HG02610 (cell line): Measurements from ENCODE around the gene CNOT4.
A peak's percentile ranks its signal among the peaks of the same experiment; 100 is the strongest.
"Not testable (repeated sequence)": the region's sequence is repeated elsewhere in the genome, so short reads cannot be mapped to it uniquely, and the experiment has no call there.

Experiments
- ATAC-seq: cut with Tn5 transposase; IDR thresholded peaks from one replicate; pipeline ENCODE4 v1.9.1; 2021; ENCODE audit warnings: mild to moderate bottlenecking, moderate library complexity; ENCODE audit not compliant: unreplicated experiment

The CNOT4 gene

GRCh38 chr7:135366843-135367508 lies 142.9 kb downstream of the CNOT4 start:
- ATAC-seq = no peak

GRCh38 chr7:135365721-135366120 lies 144.2 kb downstream of the CNOT4 start:
- ATAC-seq = no peak

DNA sequence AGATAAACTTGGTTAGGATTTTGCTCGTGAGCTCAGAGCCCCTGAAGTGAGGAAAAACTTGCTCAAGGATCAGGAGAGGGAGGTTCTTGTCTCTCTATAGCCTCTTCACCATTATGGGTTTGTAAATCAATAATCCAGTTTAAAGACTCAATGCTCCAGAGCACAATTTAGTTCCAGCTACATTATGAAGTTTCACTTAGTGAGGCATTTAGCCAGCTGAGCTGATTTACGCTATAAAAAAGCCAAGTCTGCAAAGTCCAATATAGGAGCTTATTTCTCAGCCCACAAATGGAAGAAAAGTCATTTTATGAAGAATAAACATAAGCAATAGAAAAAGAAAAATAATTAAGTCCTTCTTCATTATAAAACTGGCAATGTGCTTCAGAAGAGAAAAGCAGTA lies 145.7 kb downstream of the CNOT4 start:
- ATAC-seq = no peak

GRCh38 chr7:135362871-135363270 lies 147.0 kb downstream of the CNOT4 start:
- no peak for ATAC-seq

DNA sequence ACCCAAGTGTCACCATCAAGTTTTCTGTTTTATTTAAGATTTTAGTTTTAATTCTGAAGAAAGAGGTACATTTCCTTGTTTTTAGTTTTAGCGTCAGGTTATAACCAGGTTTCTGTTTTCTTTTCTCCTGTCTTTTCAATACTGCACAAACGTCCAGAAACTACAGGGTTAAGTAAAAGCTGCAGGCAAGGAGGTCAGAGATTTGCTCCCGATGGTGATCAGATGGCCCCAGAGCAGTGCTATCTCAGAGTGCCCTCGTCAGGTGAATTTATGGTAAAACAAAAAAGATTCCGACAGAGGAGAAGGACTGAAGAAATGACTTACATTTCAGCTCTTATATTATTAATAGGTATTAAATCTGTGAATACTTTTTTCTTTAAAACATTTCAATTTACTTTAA lies 148.1 kb downstream of the CNOT4 start:
- no peak for ATAC-seq

- ATAC-seq = no peak
Measured at GRCh38 chr7:135359615-135360014, 150.3 kb downstream of the CNOT4 start.

DNA sequence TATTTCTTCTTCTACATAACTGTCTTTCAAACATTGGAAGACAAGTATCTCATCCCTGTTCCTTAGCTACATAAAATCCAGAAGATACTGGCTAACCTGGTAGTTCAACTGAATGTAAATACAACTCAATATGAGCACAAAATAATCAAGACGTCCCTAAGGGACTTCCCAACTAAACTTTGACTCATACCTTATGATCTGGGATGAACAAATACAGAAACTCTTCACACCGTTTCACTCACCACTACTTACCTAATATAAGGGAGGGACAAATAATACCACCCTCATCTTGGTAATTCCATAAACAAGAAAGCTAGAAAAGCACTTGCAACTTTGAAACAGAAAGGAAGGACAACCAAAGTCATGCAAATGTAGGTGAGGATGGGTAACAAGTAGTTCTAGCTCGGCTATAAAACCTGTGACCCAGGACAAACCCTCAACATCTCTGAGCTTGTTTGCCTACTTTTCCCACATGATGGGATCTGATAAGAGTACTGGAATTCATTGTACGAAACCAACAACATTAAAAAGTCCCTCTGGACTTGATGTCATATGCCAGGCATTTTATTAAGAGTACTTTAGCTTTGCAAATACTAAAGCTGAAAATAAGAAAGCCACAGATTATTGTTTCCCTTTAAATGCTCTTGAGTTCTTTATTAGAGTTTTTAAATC lies 154.4 kb downstream of the CNOT4 start:
- peak; percentile 81 for ATAC-seq

- ATAC-seq = no peak
Measured at GRCh38 chr7:135353832-135354231, 156.1 kb downstream of the CNOT4 start.

GRCh38 chr7:135352285-135352684 lies 157.6 kb downstream of the CNOT4 start:
- no peak for ATAC-seq

GRCh38 chr7:135351070-135351469 lies 158.8 kb downstream of the CNOT4 start:
- not testable (repeated sequence) for ATAC-seq

- ATAC-seq = no peak
Measured at GRCh38 chr7:135349746-135350145, 160.2 kb downstream of the CNOT4 start.

DNA sequence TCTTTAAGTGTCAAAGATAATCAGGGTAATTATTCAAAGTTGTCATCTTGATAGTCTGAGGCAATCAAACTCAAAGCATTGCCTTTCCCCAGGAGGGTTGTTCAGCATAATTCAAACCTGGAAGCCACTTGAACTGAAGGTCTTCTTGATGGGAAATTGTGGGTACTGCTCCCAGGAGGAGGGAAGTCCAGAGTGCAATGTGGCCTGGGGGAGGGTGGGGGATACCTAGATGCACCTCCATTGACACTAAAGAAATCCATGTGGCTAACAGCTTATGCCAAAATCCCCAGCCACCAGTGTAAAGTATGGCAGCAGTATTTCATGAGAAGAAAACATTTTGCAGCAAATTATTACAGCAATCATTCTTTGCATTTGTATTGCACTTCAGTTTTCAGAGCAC lies 161.4 kb downstream of the CNOT4 start:
- ATAC-seq = no peak

DNA sequence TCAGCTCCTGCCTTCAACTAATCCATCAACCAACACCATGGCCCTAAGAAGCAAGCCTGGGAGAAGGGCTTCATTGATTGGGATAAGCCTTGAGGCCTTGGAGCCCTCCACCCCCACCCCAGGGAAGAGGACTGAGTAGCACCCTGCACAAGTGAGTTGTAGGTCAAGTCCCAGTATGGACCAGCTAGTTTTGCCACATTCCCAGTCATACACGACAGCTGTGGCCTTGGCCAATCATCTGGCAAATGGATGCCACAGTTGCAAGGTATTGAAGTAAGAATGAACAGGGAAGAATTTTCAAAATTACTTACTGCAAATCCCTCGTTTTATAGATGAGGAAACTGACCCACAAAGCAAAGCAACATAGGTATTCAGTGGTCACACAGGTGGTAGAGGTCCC lies 166.5 kb downstream of the CNOT4 start:
- ATAC-seq = no peak

GRCh38 chr7:135342887-135343286 lies 167.0 kb downstream of the CNOT4 start:
- no peak for ATAC-seq

DNA sequence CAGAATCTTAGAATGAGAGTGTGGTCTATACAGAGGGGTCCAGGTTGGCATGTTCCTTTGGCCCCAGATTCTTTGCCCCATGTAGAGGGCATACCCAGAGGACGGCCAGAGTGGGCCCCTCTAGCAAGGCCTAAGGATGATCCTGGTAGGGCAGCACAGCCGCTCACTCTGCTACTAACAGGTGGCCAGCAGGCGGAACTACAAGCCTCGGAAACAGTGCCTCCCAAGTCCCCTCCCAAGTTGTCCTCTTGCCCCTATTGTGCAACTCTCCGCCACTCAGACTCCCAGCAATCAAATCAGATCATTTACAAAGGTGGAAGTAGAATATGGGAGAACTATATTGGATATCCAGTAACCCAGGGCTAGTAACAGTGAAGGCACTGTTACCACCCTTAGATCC lies 168.9 kb downstream of the CNOT4 start:
- ATAC-seq = no peak

DNA sequence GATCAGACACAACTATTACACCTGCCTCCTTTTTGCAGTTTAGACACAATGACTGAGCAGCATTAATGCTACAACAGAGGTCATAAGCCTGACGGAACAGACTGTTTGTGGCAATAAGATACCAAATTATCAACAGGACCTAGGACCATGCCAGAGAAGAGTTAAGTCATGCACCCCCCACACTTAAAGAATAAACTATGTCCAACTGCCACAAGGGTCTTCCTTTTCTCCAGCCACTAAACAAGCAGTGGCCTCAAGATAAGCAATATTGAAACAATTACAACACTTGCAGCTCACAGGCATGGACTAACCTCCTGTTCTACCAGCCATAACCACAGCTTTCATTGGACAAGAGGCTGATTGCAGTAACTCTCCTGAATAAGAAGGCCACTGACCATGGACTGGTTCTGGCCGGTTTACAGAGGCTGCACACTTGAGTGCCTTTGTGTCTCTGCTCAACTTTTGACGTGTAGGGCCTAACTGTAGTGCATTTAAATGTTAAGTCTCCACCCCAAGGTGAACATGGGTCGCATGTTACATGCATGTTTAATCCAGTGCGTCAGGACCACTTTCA lies 171.8 kb downstream of the CNOT4 start:
- ATAC-seq = no peak

DNA sequence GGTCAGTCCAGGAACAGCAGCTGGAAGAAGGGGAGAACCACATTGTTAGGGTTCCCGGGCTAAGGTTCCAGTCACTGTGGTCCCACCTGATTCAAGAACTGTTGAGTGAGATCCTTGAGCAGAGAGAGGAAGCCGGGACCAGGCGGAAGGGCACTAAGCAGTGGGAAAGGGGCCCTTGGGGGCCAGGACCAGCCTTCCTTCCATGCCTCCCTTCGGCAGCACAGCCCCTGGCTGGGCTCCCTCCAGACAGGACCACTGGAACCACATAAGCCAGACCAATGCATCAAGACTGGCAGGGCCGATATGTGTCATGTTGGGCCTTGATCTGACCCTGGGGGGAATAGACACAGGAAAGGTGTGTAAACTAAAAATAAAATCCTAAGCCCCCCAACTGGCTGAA lies 172.4 kb downstream of the CNOT4 start:
- ATAC-seq = no peak

DNA sequence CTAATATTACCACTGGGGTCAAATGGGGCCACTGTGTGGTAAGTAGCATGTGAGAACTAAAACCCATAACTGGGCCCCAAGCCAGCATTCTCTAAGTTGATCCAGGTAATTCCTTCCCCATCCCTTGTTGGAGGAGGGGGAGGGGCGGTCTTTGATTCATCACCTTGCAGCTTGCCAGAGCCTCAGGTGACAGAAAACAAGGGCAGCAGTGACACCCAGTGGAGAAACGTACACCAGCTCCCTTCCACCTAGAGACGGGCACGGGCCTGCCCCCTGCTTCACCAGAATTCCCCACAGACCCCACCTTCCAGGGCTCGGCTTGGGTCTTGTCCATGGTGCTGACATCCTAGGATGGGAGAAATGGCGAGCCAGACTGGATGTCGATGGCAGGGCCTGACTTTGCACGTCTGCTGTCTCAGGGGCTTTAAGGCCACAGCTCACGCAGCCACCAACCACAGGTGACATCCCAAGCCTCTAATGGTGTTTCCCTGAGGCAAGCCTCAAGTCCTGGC lies 174.2 kb downstream of the CNOT4 start:
- ATAC-seq = peak; percentile 61

DNA sequence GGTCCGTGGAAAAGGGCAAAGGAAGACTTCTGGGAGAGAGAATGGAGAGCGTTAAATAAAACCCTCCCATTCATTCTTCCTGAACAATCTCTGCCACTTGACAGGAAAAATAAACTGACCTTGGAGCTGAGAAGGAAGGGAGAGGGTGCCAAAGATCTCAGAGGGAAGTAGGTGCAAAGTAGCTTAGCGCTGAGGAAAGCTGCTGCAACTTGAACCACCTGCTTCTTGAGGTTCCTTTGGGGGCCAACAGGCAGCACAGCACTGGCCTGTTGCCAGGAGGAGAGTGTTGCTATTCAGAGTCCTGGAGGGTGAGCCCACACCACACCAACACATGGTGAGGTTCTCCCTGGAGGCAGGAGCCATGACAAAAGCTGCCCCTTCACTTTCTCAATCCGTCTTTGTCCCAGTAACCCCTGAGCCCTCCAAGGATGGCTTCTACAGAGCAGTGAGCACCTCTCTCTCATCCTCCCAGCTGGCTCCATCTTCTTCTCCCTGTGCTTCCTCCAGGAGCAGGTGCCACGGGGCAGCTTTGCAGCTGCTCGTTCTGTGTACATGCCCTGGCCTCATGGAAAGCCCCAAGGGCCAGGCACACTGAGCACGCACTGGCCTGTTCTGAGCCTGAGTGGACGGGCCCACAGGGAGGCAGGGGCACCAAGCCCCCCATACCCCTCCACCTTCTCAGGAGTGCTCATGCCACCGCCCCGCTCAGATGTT lies 174.9 kb downstream of the CNOT4 start:
- ATAC-seq = no peak

DNA sequence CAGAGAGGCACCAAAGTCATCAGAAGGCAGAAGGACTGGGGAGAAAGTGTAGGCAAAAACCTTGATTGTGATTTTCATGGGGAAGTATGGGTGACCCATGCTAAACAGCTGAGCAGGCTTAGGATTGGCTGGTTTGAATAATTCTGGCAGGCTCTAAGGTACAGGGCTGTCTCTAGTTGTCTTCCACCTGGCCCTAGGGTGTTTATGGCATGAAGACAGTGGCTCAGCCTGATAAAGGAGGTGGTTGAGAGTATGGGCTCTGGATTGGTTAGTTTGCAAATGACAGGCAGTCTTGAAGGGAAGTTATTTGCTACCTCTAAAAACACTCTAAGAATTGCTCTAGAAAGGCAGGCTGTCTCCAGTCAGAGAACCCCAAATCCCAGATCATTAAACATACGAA lies 176.0 kb downstream of the CNOT4 start:
- no peak for ATAC-seq

DNA sequence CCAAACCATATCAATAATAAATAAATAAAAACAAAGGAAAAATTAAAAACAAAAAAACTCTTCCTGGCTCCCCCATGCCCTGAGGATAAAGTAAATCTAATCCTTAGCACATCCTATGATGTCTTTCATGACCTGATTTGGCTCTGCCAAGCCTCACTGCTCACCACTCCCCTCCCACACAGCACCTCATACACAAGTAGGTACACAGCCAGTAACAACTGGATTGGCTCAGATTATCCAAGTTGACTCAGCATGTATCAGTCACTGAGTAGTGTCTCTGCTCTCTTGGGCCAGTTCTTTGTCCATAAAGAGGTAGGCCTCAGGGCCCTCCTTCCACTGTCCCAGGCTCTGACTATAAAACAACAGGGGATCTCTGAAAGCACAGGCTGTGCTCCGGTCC lies 176.7 kb downstream of the CNOT4 start:
- no peak for ATAC-seq

DNA sequence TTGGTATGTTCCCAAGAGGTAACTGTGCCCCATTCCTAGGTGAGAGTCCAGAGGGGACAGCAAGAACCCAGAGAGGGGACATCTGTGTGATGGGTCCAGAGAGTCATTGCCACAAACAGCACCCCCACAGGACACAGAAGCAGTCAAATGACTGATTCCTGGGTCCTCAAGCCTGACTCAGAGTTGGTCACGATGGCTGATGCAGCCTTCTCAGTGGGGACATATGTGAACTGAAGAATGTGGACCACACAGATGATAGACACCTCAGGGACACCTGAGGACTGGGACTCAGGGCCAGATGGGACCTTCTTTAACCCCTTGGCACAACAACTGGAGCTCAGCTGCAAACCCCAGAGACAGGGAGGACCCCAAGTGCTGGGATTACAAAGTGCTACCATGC lies 179.8 kb downstream of the CNOT4 start:
- no peak for ATAC-seq
